Type B pancreatic cell (in vitro differentiated cells): ENCODE measurements around the gene SIAH3. TPM values are rescaled to one million over a fixed set of nuclear protein-coding genes. Genes with fewer than 3 reads are reported as not detected.

Source experiments
- DNase-seq: peaks from one replicate; pipeline ENCODE4 v3.0.0; 2021; ENCODE audit warnings: mixed read lengths; ENCODE audit not compliant: unreplicated experiment; ENCODE audit errors: extremely low spot score
- H3K27ac Mint-ChIP-seq: 2 replicates; pipeline ENCODE4 v1.8.0; 2021; ENCODE audit warnings: mild to moderate bottlenecking, mixed read lengths
- H3K27me3 Mint-ChIP-seq: 2 replicates; pipeline ENCODE4 v1.8.0; 2021; ENCODE audit warnings: mixed read lengths
- H3K36me3 Mint-ChIP-seq: 2 replicates; pipeline ENCODE4 v1.8.0; 2021; ENCODE audit warnings: mixed read lengths
- H3K4me1 Mint-ChIP-seq: one replicate; pipeline ENCODE4 v1.8.0; 2021; ENCODE audit warnings: mixed read lengths; ENCODE audit not compliant: unreplicated experiment
- H3K4me3 Mint-ChIP-seq: 2 replicates; pipeline ENCODE4 v1.8.0; 2021; ENCODE audit warnings: mild to moderate bottlenecking, mixed read lengths
- H3K9me3 Mint-ChIP-seq: 2 replicates; pipeline ENCODE4 v1.8.0; 2021; ENCODE audit warnings: mixed read lengths
- total RNA-seq: library from RNA; stranded (reverse); gene quantifications from 2 replicates; pipeline ENCODE4 v1.2.1, GENCODE V29; 2021; ENCODE audit warnings: low replicate concordance
- TF ChIP-seq, protein P1 (sequence below): fragments of 200-600 bp; sonication (generic); conservative IDR thresholded peaks from 2 replicates; pipeline ENCODE4 v1.5.0; 2021; ENCODE audit warnings: antibody characterized with exemption, mild to moderate bottlenecking

The SIAH3 gene
- total RNA-seq, 1 donor from 2014 or later, result 0.53 TPM

DNA sequence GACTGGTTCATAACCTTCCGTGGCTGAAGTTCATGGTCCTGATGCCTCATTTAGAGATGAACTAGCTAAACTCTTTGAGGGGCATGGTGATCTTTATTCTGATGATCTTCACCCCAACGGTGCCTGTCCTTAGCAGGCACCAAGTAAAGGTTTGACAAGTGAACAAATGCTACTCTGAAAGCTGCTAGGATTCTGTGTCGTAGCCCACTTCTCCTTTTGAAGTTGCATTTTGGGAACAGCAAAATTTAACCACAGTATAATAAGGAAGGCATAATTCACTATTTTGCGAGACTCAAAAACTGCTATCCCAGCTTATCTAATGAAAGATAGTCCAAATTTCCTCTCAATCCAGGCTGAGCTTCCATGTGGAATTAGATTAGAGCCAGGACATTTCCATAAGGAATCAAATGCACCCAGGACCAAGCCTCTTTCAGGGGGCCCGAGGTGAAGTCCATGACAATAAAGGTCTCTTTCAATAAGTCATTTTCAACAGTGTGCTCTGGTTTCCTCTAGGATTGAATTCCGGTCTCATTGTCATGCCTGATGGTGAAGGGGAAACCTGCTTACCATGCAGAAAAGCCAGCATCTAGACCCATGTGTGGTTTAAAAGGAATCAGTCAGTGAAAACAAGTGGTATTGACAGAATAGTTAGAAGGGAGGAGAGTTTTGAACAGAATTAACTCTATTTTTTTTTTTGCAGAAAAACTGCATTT, 23.1 kb downstream of the SIAH3 start:
- DNase-seq, result no peak
- peaks cover 4% of the 10 kb centered on the region for H3K27me3 Mint-ChIP-seq
- H3K9me3 Mint-ChIP-seq, result peaks cover 6% of the 10 kb centered on the region
- peaks cover 8% of the 10 kb centered on the region for H3K4me1 Mint-ChIP-seq
- TF ChIP-seq, protein P1, sequence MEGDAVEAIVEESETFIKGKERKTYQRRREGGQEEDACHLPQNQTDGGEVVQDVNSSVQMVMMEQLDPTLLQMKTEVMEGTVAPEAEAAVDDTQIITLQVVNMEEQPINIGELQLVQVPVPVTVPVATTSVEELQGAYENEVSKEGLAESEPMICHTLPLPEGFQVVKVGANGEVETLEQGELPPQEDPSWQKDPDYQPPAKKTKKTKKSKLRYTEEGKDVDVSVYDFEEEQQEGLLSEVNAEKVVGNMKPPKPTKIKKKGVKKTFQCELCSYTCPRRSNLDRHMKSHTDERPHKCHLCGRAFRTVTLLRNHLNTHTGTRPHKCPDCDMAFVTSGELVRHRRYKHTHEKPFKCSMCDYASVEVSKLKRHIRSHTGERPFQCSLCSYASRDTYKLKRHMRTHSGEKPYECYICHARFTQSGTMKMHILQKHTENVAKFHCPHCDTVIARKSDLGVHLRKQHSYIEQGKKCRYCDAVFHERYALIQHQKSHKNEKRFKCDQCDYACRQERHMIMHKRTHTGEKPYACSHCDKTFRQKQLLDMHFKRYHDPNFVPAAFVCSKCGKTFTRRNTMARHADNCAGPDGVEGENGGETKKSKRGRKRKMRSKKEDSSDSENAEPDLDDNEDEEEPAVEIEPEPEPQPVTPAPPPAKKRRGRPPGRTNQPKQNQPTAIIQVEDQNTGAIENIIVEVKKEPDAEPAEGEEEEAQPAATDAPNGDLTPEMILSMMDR, result no peak
- no peak overlapping the region for H3K27ac Mint-ChIP-seq
- no peaks in the 10 kb centered on the region for H3K36me3 Mint-ChIP-seq
- H3K4me3 Mint-ChIP-seq, result no peak overlapping the region

DNA sequence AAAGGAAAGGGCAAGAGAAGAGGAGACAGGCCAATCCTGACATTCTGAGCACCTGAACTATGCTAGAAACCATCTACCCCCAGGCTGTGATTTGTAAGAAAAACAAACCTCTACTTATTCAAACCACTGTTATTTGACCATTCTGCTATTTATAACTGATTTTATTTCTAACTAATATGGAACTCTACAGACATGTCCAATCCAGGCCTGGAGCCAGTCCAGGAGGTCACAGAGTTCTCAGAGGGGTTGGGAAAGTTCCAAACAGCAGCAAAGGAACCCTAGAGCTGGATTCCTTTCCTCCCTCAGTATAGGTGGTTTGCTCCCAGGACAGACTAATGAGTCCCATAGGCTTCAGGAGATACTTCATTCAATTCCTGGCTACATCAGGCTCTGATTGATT, 24.2 kb downstream of the SIAH3 start:
- H3K4me3 Mint-ChIP-seq, result no peak overlapping the region
- H3K4me1 Mint-ChIP-seq, result peaks cover 14% of the 10 kb centered on the region
- DNase-seq, result no peak

DNA sequence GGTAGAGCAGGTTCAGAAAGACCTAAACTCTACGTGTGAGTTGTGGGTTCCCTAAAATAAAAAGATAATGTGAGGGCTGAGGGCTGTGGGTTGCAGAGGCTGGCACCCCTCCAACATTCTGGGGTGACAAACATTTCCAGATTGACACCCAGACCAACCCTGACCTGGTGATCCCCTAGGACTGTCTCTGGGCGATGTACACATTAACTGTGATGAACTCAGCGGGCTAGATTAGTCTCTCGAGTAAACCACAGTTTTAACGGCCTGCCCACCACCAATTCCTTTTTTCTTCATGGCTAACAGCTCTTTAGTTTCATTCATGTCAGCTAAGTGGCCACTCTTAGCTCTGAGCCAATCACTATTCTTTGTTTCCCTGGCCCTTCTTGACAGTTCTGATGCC, 24.8 kb downstream of the SIAH3 start:
- H3K4me3 Mint-ChIP-seq, result no peak overlapping the region
- H3K27ac Mint-ChIP-seq, result no peak overlapping the region
- H3K27me3 Mint-ChIP-seq, result peaks cover 4% of the 10 kb centered on the region
- TF ChIP-seq, protein P1, result no peak
- H3K36me3 Mint-ChIP-seq, result no peaks in the 10 kb centered on the region
- DNase-seq, result no peak
- H3K9me3 Mint-ChIP-seq, result peaks cover 6% of the 10 kb centered on the region
- H3K4me1 Mint-ChIP-seq, result peaks cover 14% of the 10 kb centered on the region

More for the DNA sequence above, 24.2 kb downstream of the SIAH3 start:
- peaks cover 6% of the 10 kb centered on the region for H3K9me3 Mint-ChIP-seq
- H3K27ac Mint-ChIP-seq, result no peak overlapping the region
- peaks cover 4% of the 10 kb centered on the region for H3K27me3 Mint-ChIP-seq
- TF ChIP-seq, protein P1, result no peak
- no peaks in the 10 kb centered on the region for H3K36me3 Mint-ChIP-seq

DNA sequence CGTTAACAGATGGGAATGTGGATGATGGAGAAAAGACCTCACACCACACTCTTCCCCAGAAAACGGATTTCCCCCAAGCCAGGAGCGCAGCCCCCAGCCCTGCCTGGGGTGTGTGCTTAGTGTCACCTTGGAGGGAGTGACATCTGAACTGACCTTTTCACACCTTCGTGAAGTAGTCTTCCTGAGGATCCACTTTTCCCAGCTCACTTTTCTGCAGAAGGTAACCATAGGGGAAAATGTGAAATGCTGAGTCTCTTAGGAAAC, 26.2 kb downstream of the SIAH3 start:
- Mint-ChIP-seq H3K9me3 (peaks cover 6% of the 10 kb centered on the region), H3K27ac (no peak overlapping the region), H3K4me3 (no peak overlapping the region), H3K36me3 (no peaks in the 10 kb centered on the region), H3K27me3 (peaks cover 7% of the 10 kb centered on the region), H3K4me1 (peaks cover 14% of the 10 kb centered on the region)
- no peak for DNase-seq
- TF ChIP-seq, protein P1, result no peak

DNA sequence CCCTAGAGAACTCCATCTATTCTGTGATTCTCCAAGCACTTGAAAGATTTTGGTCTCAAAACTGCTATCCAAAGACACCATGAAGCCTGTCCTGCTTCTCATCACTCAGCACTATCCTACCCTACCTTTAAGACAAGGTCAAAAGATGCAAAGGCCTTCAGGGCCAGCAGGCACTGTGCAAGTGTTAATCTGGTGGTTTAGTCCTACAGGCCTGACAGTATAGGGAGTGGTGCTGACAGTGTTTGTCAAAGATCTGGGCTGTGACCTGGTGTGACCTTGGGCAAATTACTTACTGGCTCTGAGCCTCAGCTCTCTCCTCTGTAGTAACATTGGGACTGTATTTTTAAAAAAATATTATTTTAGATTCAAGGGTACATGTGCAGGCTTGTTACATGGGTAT, 28.0 kb downstream of the SIAH3 start:
- H3K4me1 Mint-ChIP-seq, result peaks cover 10% of the 10 kb centered on the region
- no peak for DNase-seq
- peak overlapping the region; percentile 50 for H3K4me3 Mint-ChIP-seq
- H3K36me3 Mint-ChIP-seq, result no peaks in the 10 kb centered on the region
- no peaks in the 10 kb centered on the region for H3K9me3 Mint-ChIP-seq
- H3K27me3 Mint-ChIP-seq, result peaks cover 10% of the 10 kb centered on the region
- no peak overlapping the region for H3K27ac Mint-ChIP-seq
- TF ChIP-seq, protein P1, result no peak

DNA sequence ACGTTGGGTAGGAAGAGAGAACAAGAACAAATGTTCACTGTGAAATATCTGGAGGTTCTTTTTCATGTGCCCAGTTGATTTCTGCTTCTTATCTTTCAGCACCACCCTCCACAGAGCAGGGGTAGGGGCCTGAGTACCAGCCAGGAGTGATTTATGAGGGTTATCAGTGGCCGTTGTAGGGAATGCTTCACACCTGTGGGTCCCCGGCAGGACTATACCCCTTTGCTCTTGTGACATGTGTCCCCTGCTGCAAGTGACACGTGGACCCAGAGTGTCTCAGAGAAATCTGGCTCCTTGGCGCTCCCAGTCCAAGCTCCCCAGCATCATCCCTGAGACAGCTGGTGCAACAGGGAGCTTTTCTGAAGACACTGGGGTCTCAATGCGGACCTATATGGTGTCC, 29.7 kb downstream of the SIAH3 start:
- Mint-ChIP-seq H3K27me3 (peaks cover 10% of the 10 kb centered on the region), H3K9me3 (no peaks in the 10 kb centered on the region), H3K4me1 (peaks cover 10% of the 10 kb centered on the region), H3K4me3 (no peak overlapping the region), H3K36me3 (no peaks in the 10 kb centered on the region), H3K27ac (no peak overlapping the region)
- TF ChIP-seq, protein P1, result no peak
- DNase-seq, result no peak
